ENCODE data around the gene RAB12.
"Not testable (repeated sequence)": the region's sequence is repeated elsewhere in the genome, so short reads cannot be mapped to it uniquely, and the experiment has no call there.

Gene RAB12

GRCh38 chr18:8643326-8643878 lies 34.2 kb downstream of the RAB12 start:
- no peak for DNase-seq (ENCODE audit: low read depth in 4 of 4, low spot score in 1 of 4)

DNA sequence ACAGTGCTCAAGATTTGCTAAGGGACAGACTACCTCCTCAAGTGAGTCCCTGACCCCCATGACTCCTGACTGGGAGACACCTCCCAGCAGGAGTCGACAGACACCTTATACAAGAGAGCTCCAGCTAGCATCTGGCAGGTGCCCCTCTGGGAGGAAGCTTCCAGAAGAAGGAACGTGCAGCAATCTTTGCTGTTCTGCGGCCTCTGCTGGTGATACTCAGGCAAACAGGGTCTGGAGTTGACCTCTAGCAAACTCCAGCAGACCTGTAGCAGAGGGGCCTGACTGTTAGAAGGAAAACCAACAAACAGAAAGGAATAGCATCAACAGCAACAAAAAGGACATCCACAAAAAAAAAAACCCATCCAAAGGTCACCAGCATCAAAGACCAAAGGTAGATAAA lies 38.1 kb downstream of the RAB12 start:
- DNase-seq (ENCODE audit: low read depth in 4 of 4, low spot score in 1 of 4), result not testable (repeated sequence)

DNA sequence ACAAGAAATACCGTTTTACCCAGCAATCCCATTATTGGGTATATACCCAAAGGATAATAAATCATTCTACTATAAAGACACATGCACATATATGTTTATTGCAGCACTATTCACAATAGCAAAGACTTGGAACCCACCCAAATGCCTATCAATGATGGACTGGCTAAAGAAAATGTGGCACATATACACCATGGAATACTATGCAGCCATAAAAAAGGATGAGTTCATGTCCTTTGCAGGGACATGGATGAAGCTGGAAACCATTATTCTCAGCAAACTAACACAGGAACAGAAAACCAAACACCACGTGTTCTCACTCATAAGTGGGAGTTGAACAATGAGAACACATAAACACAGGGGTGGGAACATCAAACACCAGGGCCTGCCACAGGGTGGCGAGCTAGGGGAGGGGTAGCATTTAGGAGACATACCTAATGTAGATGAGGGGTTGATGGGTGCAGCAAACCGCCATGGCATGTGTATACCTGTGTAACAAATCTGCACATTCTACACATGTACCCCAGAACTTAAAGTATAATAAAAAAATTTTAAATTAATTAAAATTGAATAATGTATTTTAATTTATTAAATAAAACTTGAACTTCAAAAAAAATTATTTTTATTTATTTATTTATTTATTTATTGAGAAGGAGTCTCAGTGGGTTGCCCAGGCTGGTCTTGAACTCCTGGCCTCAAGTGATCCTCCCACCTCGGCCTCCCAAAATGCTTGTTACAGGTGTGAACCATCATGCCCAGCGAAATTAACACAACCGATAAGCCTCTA lies 42.4 kb downstream of the RAB12 start:
- DNase-seq (ENCODE audit: low read depth in 4 of 4, low spot score in 1 of 4), result not testable (repeated sequence)

GRCh38 chr18:8654503-8655451 lies 45.5 kb downstream of the RAB12 start:
- no peak for DNase-seq (ENCODE audit: low read depth in 4 of 4, low spot score in 1 of 4)

DNA sequence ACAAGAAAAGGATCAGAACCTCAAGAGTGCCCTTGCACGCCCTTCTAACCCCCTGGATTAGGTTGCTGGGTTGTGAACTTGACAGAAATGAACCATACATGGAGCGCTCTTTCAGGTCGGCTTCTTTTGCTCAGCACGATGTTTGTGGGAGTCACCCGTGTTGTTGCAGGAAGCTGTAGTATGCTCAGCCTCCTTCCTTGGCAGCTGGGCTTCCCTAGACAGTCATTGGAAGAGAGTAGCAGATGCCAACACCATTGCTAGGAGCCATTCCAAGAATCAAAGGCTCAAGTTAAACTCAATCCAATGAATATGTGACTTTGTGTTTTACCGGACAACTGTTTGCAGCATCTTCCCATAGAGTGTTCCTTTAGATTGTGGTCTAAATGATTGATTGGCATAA lies 47.0 kb downstream of the RAB12 start:
- no peak for DNase-seq (ENCODE audit: low read depth in 4 of 4, low spot score in 1 of 4)

DNA sequence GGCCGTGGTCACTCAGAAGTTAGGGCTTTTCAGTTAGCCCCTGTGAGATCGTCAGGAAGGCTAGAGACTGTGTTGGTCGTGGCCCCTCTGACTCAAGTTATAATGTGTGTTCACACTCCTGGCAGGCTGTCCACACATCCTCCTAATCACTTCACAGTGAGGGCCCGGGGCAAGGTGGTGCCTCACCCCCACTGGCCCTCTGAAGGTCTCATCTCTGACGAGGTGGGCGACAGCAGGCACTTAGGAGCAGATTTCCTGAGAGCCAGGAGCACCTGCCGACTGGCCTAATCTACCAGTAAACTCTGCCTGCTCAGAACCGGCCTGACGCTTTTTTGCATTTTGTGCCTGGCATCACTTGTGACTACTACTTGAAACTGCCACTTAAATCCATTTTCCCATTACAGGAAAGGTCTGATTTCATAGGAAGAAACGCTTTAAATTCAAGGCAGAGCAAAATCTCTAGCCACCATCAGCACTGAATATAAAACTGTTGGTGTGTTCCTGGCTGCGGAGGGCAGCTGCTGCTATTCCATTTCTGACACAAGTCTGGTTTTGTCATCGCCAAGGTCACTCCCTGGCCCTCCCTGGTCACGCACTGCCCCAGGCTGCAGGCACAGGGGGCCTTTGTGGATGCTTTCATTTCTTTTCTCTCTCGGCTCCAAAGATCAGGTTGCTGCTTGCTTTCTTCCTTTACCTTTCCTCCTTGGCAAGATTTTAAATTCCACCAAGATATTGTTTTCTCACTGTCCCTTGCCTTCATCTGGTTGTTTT lies 48.0 kb downstream of the RAB12 start:
- DNase-seq (ENCODE audit: low read depth in 4 of 4, low spot score in 1 of 4), result no peak

- no peak for DNase-seq (ENCODE audit: low read depth in 4 of 4, low spot score in 1 of 4)
These were observed 48.7 kb downstream of the RAB12 start for GRCh38 chr18:8657873-8658470.

- no peak for DNase-seq (ENCODE audit: low read depth in 4 of 4, low spot score in 1 of 4)
These were observed 49.7 kb downstream of the RAB12 start for GRCh38 chr18:8658858-8659485.

GRCh38 chr18:8659609-8660242 lies 50.5 kb downstream of the RAB12 start:
- DNase-seq (ENCODE audit: low read depth in 4 of 4, low spot score in 1 of 4), result no peak

GRCh38 chr18:8660316-8660715 lies 51.1 kb downstream of the RAB12 start:
- DNase-seq (ENCODE audit: low read depth in 4 of 4, low spot score in 1 of 4), result no peak

DNA sequence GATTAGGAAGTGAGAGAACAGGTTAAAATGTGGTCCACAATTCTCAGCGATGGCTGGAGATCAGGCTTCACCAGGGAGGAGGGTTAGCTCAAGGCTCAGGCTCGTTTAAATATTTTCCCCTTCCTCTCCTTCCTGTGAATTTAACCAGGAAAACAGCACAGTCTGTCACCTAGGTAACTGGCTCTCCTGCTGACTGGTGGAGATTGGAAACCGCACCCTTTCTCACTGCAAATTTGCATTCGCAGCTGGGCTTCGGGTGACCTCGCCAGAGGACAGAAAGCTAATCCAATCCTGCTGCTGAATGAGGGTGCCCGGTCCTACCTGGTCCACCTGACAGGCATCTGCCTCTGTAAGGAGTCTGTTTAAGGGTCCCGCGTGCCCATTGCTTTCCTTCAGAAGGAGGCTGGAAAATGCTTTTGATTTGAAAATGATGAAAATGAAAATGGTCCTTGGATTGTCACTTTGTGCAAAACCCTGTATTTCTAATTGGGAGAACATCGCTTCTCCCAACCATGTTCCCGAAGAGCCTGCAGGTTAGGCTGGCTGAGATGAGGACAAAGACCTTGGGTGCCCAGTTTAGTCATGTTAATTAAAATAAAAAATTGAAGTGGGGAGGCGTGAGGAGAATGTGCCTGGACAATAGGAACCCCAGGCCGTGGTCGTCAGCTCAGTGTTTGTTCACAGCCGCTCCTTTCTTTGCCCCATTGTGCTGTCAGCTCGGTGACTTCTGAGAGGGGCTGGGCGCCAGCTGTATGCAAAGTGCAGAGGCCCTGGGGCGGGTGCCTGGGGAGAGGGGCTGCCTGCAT lies 52.7 kb downstream of the RAB12 start:
- DNase-seq (ENCODE audit: low read depth in 4 of 4, low spot score in 1 of 4), result no peak

GRCh38 chr18:8662560-8663255 lies 53.5 kb downstream of the RAB12 start:
- DNase-seq (ENCODE audit: low read depth in 4 of 4, low spot score in 1 of 4), result no peak

- DNase-seq (ENCODE audit: low read depth in 4 of 4, low spot score in 1 of 4), result no peak
These were observed 58.6 kb downstream of the RAB12 start for GRCh38 chr18:8667846-8668245.

GRCh38 chr18:8668381-8668780 lies 59.1 kb downstream of the RAB12 start:
- DNase-seq (ENCODE audit: low read depth in 4 of 4, low spot score in 1 of 4), result no peak

DNA sequence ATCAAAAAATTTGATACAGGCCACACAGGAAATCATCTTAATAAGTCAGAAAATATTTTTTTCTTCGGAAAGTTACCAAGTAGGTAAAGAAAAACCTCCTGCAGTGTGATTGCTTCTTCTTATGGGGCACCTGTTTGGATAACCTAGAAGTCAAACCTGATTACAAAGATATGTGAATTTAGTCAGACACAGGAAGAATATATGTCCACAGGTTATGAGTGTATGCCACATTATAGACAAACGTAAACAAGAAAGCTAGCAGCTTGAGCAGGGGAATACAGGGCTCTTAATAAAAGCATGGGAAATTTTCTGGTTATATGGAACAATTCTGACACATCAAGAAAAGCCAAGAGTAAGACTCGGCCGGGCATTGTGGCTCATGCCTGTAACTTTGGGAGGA lies 60.3 kb downstream of the RAB12 start:
- no peak for DNase-seq (ENCODE audit: low read depth in 4 of 4, low spot score in 1 of 4)

GRCh38 chr18:8673256-8674209 lies 64.3 kb downstream of the RAB12 start:
- DNase-seq (ENCODE audit: low read depth in 4 of 4, low spot score in 1 of 4), result no peak

GRCh38 chr18:8675057-8675456 lies 65.8 kb downstream of the RAB12 start:
- DNase-seq (ENCODE audit: low read depth in 4 of 4, low spot score in 1 of 4), result no peak
